ENCODE data around the gene SHB. TPM values are rescaled to one million over a fixed set of nuclear protein-coding genes. Genes with fewer than 3 reads are reported as not detected.

The SHB gene
- total RNA-seq, 1 experiment from 2014 or later: 56.4 TPM

- Histone ChIP-seq H3K9me3 (ENCODE audit: low read length) (no peaks in the 10 kb centered on the region), H3K4me2 (ENCODE audit: low read length) (peak overlapping the region; percentile 82), H2AFZ (ENCODE audit: low read length) (no peak overlapping the region), H3K4me1 (ENCODE audit: insufficient read depth, low read length) (peaks cover 87% of the 10 kb centered on the region), H3K9ac (ENCODE audit: low read length) (peak overlapping the region; percentile 64), H3K36me3 (ENCODE audit: low read depth, low read length) (peaks cover 22% of the 10 kb centered on the region; the same call in 1 of the 2 replicates), H3K9me2 (replicated peaks; ENCODE audit: low read length) (no peaks in the 10 kb centered on the region), H3K79me2 (ENCODE audit: low read length) (peaks cover 95% of the 10 kb centered on the region), H3K27ac (ENCODE audit: low read length) (peak overlapping the region; percentile 97), H3K27me3 (ENCODE audit: low read length) (no peaks in the 10 kb centered on the region), H4K20me1 (ENCODE audit: low read length) (no peaks in the 10 kb centered on the region), H3F3A (ENCODE audit: low read length, unreplicated experiment) (peaks cover 10% of the 10 kb centered on the region), H3K4me3 (ENCODE audit: low read length) (peak overlapping the region; percentile 43; the same call in 1 of the 2 replicates)
- DNase-seq (no peak), ATAC-seq (no peak)
- POLR2A ChIA-PET (ENCODE audit: unreplicated experiment): no interaction called here
- intact Hi-C loops (cut with micrococcal nuclease): loop anchor here (1.0 to 5.0 kb wide), 4 partner anchors 27 to 243 kb away; no protein-coding TSS in a partner anchor
- BruUV-seq (replicated peaks): no TSS peak
- CTCF ChIA-PET: no interaction called here
- no peak for TF ChIP-seq EZH2phosphoT487 (IDR thresholded peaks at IDR 0.05; ENCODE audit: borderline replicate concordance, low read length)
- no peak for TF ChIP-seq CTCF (conservative IDR thresholded peaks at IDR 0.05; ENCODE audit: low read depth, low read length)
- TF ChIP-seq EZH2 (IDR thresholded peaks at IDR 0.05; ENCODE audit: low read length, unreplicated experiment): no peak
Observed at GRCh38 chr9:38019731-38020130, 49.3 kb downstream of the SHB start.

- POLR2A ChIA-PET (ENCODE audit: unreplicated experiment): no interaction called here
- H3K36me3 ChIP-seq (ENCODE audit: low read depth, low read length): peaks cover 29% of the 10 kb centered on the region
- CTCF ChIA-PET: interaction anchor here (0.6 to 0.8 kb wide), 3 partner anchors 42 to 105 kb away, joined by 3 read pairs; no protein-coding TSS in a partner anchor
- H3K27me3 ChIP-seq (ENCODE audit: low read length): no peaks in the 10 kb centered on the region
- BruUV-seq (replicated peaks): no TSS peak
- H3F3A ChIP-seq (ENCODE audit: low read length, unreplicated experiment): peaks cover 10% of the 10 kb centered on the region
- peak overlapping the region; percentile 64 for H3K9ac ChIP-seq (ENCODE audit: low read length)
- H2AFZ ChIP-seq (ENCODE audit: low read length): no peak overlapping the region
- ATAC-seq (peak; percentile 79), DNase-seq (peak; percentile 83)
- H3K27ac ChIP-seq (ENCODE audit: low read length): peak overlapping the region; percentile 97
- TF ChIP-seq EZH2phosphoT487 (IDR thresholded peaks at IDR 0.05; ENCODE audit: borderline replicate concordance, low read length): no peak
- TF ChIP-seq EZH2 (IDR thresholded peaks at IDR 0.05; ENCODE audit: low read length, unreplicated experiment): no peak
- no peak for TF ChIP-seq CTCF (conservative IDR thresholded peaks at IDR 0.05; ENCODE audit: low read depth, low read length)
- no peaks in the 10 kb centered on the region for H3K9me3 ChIP-seq (ENCODE audit: low read length)
- peaks cover 80% of the 10 kb centered on the region for H3K4me1 ChIP-seq (ENCODE audit: insufficient read depth, low read length)
- intact Hi-C loops (cut with micrococcal nuclease): loop anchor here (1.0 to 5.0 kb wide), 4 partner anchors 27 to 243 kb away; no protein-coding TSS in a partner anchor
- peaks cover 95% of the 10 kb centered on the region for H3K79me2 ChIP-seq (ENCODE audit: low read length)
- H3K4me3 ChIP-seq (ENCODE audit: low read length): peak overlapping the region; percentile 43; the same call in 1 of the 2 replicates
- peak overlapping the region; percentile 82 for H3K4me2 ChIP-seq (ENCODE audit: low read length)
- H4K20me1 ChIP-seq (ENCODE audit: low read length): no peaks in the 10 kb centered on the region
- H3K9me2 ChIP-seq (replicated peaks; ENCODE audit: low read length): no peaks in the 10 kb centered on the region
Observed at GRCh38 chr9:38018958-38019602, 49.9 kb downstream of the SHB start.
